ENCODE results near the gene ATG7. TPM values are rescaled to one million over a fixed set of nuclear protein-coding genes. Genes with fewer than 3 reads are reported as not detected.

The ATG7 gene
- total RNA-seq, 4 donors from 2014 or later, result 45.8 to 85.3 (median 67.3) TPM

DNA sequence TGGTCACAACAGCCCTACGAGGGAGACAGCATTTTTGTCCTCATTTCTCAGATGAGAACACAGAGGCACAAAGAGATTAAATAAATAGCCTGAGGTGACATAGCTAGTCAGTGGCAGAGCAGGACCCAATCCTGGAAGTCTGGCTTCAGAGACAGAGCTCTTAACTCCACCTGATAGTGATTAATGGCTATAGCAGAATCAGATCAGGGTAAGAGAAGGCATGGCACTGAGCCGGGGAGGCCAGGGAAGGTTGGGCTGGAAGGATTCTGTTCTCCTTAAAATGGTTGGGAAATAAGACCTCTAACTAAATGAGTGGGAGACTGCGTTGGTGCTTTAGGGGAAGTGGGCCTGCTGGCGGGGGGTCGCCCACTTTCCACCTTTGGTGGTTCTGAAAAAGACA lies 267.0 kb downstream of the ATG7 start:
- H3K27ac ChIP-seq, result no peak overlapping the region
- 97% methylated on average over 5 of the region's 5 CpGs for WGBS, 2 donors
- H3K27me3 ChIP-seq, result no peaks in the 10 kb centered on the region
- no peak for TF ChIP-seq POLR2A (IDR thresholded peaks at IDR 0.05)
- TF ChIP-seq, protein P1, sequence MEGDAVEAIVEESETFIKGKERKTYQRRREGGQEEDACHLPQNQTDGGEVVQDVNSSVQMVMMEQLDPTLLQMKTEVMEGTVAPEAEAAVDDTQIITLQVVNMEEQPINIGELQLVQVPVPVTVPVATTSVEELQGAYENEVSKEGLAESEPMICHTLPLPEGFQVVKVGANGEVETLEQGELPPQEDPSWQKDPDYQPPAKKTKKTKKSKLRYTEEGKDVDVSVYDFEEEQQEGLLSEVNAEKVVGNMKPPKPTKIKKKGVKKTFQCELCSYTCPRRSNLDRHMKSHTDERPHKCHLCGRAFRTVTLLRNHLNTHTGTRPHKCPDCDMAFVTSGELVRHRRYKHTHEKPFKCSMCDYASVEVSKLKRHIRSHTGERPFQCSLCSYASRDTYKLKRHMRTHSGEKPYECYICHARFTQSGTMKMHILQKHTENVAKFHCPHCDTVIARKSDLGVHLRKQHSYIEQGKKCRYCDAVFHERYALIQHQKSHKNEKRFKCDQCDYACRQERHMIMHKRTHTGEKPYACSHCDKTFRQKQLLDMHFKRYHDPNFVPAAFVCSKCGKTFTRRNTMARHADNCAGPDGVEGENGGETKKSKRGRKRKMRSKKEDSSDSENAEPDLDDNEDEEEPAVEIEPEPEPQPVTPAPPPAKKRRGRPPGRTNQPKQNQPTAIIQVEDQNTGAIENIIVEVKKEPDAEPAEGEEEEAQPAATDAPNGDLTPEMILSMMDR (IDR thresholded peaks at IDR 0.05), result no peak
- no peak overlapping the region for H3K4me3 ChIP-seq (replicated peaks in 1 of 3)
- no peaks in the 10 kb centered on the region for H3K36me3 ChIP-seq
- H3K9me3 ChIP-seq, result no peaks in the 10 kb centered on the region
- intact Hi-C loops (cut with DNase I), result no loop called here
- H3K4me1 ChIP-seq, result peaks cover 6 to 29% of the 10 kb centered on the region in 2 donors
- DNase-seq, result no peak

DNA sequence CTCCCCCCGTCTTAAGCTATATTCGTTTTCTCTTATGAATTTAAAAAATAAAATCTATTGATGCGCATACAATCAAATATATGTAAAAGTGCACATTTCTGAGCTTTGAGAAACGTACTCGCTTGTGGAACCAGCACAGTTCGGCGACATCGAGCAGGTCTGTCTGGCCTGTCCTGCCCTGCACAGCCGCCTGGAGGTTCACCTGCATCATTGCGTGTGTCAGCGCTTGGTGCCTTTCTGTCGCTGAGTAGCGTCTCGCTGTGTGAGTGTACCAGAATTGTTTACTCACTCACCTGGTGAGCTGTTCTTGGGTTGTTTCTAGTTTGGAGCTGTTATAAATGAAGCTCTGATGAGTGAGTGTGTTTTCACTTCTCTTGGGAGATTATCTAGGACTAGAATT lies 267.5 kb downstream of the ATG7 start:
- peaks cover 1 to 28% of the 10 kb centered on the region in 2 donors for H3K4me1 ChIP-seq
- no peak overlapping the region for H3K4me3 ChIP-seq (replicated peaks in 1 of 3)
- H3K27me3 ChIP-seq, result no peaks in the 10 kb centered on the region
- peak in 1 of 2 donors; percentile 41 for DNase-seq
- 82 to 88% methylated on average over 14 of the region's 14 CpGs for WGBS, 2 donors
- no peaks in the 10 kb centered on the region for H3K9me3 ChIP-seq
- H3K36me3 ChIP-seq, result no peaks in the 10 kb centered on the region
- no peak overlapping the region for H3K27ac ChIP-seq
- intact Hi-C loops (cut with DNase I), result no loop called here
- no peak for TF ChIP-seq POLR2A (IDR thresholded peaks at IDR 0.05)
- TF ChIP-seq, protein P1 (IDR thresholded peaks at IDR 0.05), result peak in 1 of 6 experiments; percentile 4

DNA sequence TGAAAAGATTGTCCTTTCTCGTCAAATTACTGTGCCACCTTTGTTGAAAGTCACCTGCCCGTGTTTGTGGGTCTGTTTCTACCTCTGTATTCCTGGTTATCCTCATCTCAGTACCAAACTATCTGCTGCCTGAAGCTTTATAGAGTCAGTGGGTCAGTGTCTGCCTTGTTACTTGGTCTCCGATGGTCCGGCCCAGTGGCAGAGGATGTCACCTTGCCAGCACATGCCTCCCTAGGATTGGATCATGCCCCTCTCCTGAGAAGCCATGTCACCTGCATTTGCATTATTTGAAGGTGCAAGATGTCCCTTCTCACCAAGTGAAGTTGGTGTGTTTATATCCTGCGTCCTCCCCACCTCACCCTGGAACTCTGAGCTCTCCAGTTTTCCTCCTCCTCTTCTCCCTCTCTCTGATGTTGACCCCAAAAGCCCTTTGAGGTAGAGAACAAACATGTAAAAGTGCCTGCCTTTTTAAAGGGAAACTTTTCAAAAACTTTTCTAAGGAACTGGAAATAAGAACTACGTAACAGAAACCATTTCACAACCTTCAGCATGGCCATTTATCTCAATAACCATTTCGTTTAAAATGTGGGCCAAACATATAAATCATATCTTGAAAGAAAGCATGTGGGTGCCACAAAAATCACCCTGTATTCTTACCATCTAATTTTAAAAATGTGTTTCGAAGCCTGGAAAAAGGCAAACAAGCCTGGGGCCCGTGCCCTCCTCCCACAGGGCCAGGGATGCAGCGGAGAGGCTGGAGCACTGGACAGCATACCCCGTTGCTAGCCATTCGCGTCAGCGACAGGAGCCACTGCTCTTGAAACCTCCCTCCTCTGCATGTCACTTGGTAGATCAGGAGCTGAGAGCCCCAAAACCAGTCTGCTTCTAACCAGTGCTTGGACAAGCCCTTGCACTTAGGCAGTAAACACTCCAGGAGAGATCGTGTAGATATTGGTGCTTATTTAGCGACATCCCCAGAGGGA lies 269.4 kb downstream of the ATG7 start:
- H3K4me3 ChIP-seq (replicated peaks in 1 of 3), result no peak overlapping the region
- no peaks in the 10 kb centered on the region for H3K36me3 ChIP-seq
- peaks cover 0 to 24% of the 10 kb centered on the region in 2 donors for H3K4me1 ChIP-seq
- no peak overlapping the region for H3K27ac ChIP-seq
- H3K27me3 ChIP-seq, result no peaks in the 10 kb centered on the region
- intact Hi-C loops (cut with DNase I), result no loop called here
- no peak for TF ChIP-seq POLR2A (IDR thresholded peaks at IDR 0.05)
- TF ChIP-seq, protein P1 (IDR thresholded peaks at IDR 0.05), result no peak
- no peaks in the 10 kb centered on the region for H3K9me3 ChIP-seq
- 66 to 67% methylated on average over 16 of the region's 16 CpGs for WGBS, 2 donors
- no peak for DNase-seq

DNA sequence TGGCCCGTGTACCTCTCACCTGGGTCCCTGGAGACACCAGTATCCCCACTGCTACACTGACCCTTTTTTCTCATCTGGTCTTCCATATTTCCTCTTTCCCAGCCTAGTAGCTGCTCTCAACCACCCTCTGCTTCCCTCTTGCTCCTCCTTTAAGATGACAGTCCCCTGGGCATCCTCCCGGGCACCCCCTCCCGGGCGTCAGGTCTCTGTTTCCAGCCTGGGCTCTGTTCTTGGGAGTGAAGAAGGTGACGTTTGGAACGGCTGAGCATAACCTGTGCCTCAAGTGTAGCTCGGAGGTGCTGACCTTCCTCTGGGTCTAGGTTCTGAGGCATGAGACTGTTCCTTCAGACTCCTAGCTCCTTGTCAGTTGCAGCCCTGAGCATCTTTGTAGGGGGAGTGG lies 270.4 kb downstream of the ATG7 start:
- H3K27me3 ChIP-seq, result no peaks in the 10 kb centered on the region
- DNase-seq, result no peak
- H3K4me3 ChIP-seq (replicated peaks in 1 of 3), result no peak overlapping the region
- 89 to 93% methylated on average over 7 of the region's 7 CpGs for WGBS, 2 donors
- no peaks in the 10 kb centered on the region for H3K9me3 ChIP-seq
- peaks cover 0 to 24% of the 10 kb centered on the region in 2 donors for H3K4me1 ChIP-seq
- intact Hi-C loops (cut with DNase I), result no loop called here
- H3K27ac ChIP-seq, result no peak overlapping the region
- H3K36me3 ChIP-seq, result no peaks in the 10 kb centered on the region
- TF ChIP-seq POLR2A (IDR thresholded peaks at IDR 0.05), result no peak
- TF ChIP-seq, protein P1 (IDR thresholded peaks at IDR 0.05), result no peak

Data from thyroid gland (tissue), 4 donors.